Panc1 (cell line): ENCODE measurements around the gene TCF20. TPM values are rescaled to one million over a fixed set of nuclear protein-coding genes. Genes with fewer than 3 reads are reported as not detected.

ENCODE experiments used
- ATAC-seq: fragments of 200-7000 bp; cut with Tn5 transposase; 2 replicates; pipeline ENCODE4 v1.9.1; 2020; ENCODE audit warnings: mild to moderate bottlenecking, moderate library complexity
- BruUV-seq: library from RNA; stranded (reverse); fragments of 400-500 nt; replicated peaks from 2 replicates; lab custom pipeline; 2021; lab: Mats Ljungman, UMichigan
- CTCF ChIA-PET: fragments of 300-600 bp; sonication (Branson Sonifier 250); formaldehyde crosslinking; loops from one replicate; lab custom pipeline; 2022; ENCODE audit warnings: antibody characterized with exemption; lab: Charles Lee
- POLR2A ChIA-PET: fragments of 300-600 bp; sonication (Branson Sonifier 250); formaldehyde crosslinking; loops from one replicate; lab custom pipeline; 2022; ENCODE audit warnings: antibody characterized with exemption; lab: Charles Lee
- DNase-seq: peaks from one replicate; pipeline ENCODE4 v3.0.0-alpha.2; 2010; ENCODE audit warnings: low read depth, low spot score
- H3K27ac ChIP-seq: 2 replicates; pipeline ENCODE4 v1.5.1; 2011; ENCODE audit warnings: mild to moderate bottlenecking, low read length, inconsistent platforms
- H3K27me3 ChIP-seq: fragments of 200-500 bp; sonication (Bioruptor generic); 2 replicates; pipeline ENCODE4 v1.6.0; 2014; ENCODE audit warnings: low read length, inconsistent platforms; ENCODE audit not compliant: control insufficient read depth, insufficient read depth
- H3K36me3 ChIP-seq: fragments of 200-500 bp; sonication (Bioruptor generic); 2 replicates; pipeline ENCODE4 v1.5.1; 2014; ENCODE audit warnings: inconsistent platforms, mild to moderate bottlenecking, low read length, moderate library complexity; ENCODE audit not compliant: control insufficient read depth, insufficient read depth
- H3K4me1 ChIP-seq: 2 replicates; pipeline ENCODE4 v1.5.1; 2011; ENCODE audit warnings: inconsistent platforms, mild to moderate bottlenecking, low read length, moderate library complexity; ENCODE audit not compliant: control insufficient read depth, insufficient read depth
- H3K4me3 ChIP-seq, 2 experiments: 2 replicates each; pipeline ENCODE4 v1.5.1; 2011 to 2012; ENCODE audit warnings: low read depth in 2 of 2, low read length in 2 of 2, mild to moderate bottlenecking in 2 of 2, inconsistent platforms in 1 of 2, moderate library complexity in 1 of 2
- H3K9me3 ChIP-seq: fragments of 200-500 bp; sonication (Bioruptor generic); 2 replicates; pipeline ENCODE4 v1.5.1; 2014; ENCODE audit warnings: low read depth, mild to moderate bottlenecking, inconsistent platforms, low read length, moderate library complexity; ENCODE audit not compliant: control insufficient read depth, insufficient read depth
- POLR2AphosphoS5 ChIP-seq: IDR thresholded peaks from 2 replicates; pipeline ENCODE4 v1.6.1; 2012; ENCODE audit warnings: mild to moderate bottlenecking, low read depth, low read length, moderate library complexity
- SIN3A ChIP-seq: IDR thresholded peaks from 2 replicates; pipeline ENCODE4 v1.6.1; 2012; ENCODE audit warnings: low read depth, mild to moderate bottlenecking, low read length, moderate library complexity, borderline replicate concordance; ENCODE audit not compliant: insufficient read depth
- TCF7L2 ChIP-seq: IDR thresholded peaks from 2 replicates; pipeline ENCODE4 v1.6.1; 2011; ENCODE audit warnings: mild to moderate bottlenecking, low read depth, low read length, inconsistent platforms
- in situ Hi-C: cut with HindIII; loops from 2 replicates; pipeline ENCODE4 v1.10.0; 2016; ENCODE audit warnings: low sequenced_read_pairs, low pct_unique_long_range_greater_than_20kb
- intact Hi-C: fragments of 100-400 bp; cut with micrococcal nuclease; formaldehyde crosslinking; loops from one replicate; pipeline ENCODE4 v1.10.0; 2022; ENCODE audit not compliant: unreplicated experiment
- total RNA-seq: library from RNA; stranded (reverse); gene quantifications from one replicate; pipeline ENCODE4 v1.2.1, GENCODE V29; 2021; ENCODE audit not compliant: unreplicated experiment
- TF ChIP-seq, protein P1 (sequence below): fragments of 450-650 bp; IDR thresholded peaks from 2 replicates; pipeline ENCODE4 v1.5.1; 2017; ENCODE audit warnings: mild to moderate bottlenecking
- TF ChIP-seq, protein P2 (sequence below), 2 experiments: IDR thresholded peaks; 2 replicates each; pipeline ENCODE4 v1.6.1; 2011 to 2012; ENCODE audit warnings: low read depth in 2 of 2, control low read depth in 1 of 2, low read length in 1 of 2, mild to moderate bottlenecking in 1 of 2, moderate library complexity in 1 of 2; ENCODE audit not compliant: insufficient read depth in 1 of 2

TCF20 gene
- total RNA-seq, 1 experiment from 2014 or later, result 79.8 TPM

DNA sequence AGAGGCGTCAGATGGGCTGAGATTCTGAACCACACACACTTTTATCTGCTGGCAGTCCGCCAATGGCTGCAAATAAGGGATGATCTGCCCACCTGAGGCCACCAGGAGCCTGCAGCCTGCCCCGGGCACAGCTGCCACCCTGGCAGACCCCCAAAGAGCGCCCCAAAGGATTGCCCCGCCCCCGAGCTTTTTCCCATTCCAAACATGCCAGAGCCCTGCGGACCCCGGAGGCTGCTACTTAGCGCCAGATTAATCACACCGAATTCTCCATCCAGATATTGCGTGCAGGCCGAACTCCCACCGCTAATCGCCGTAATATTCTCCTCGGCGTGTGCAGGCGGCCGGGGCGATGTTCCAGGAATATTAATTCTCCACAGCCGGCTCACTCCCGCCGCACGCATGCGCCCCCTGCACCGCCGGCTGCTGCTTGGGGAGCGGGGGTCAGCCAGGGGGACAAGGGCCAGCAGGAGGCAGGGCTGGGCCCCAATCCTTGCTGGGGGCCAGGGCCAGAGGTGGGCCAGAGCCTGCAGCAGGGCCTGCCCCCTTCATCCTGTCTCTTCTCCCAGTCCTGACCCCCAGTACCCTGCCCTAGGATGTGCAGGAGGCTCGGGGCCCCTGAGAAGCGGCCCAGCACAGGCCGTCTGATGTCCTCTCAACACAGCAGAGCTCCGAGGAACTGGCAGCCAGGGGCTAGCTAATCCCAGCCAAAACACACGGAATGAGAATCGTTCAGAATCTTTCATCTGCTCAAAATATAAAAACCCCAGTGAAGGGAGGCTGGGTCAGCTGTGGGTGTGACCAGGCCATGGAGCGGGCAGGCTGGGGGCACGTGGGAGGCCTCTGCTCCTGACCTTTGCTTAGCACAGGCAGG, 19.5 kb upstream of the TCF20 start:
- BruUV-seq, result no TSS peak
- ATAC-seq (no peak), DNase-seq (no peak)
- Histone ChIP-seq H3K27ac (no peak overlapping the region), H3K27me3 (no peaks in the 10 kb centered on the region), H3K4me3 (no peak overlapping the region), H3K36me3 (no peaks in the 10 kb centered on the region), H3K9me3 (no peaks in the 10 kb centered on the region), H3K4me1 (no peaks in the 10 kb centered on the region)
- CTCF ChIA-PET, result no interaction called here
- POLR2A ChIA-PET, result no interaction called here
- TF ChIP-seq POLR2AphosphoS5 (no peak), TCF7L2 (no peak), SIN3A (no peak)
- in situ Hi-C loops (no loop called here), intact Hi-C loops (no loop called here)

GRCh38 chr22:42288791-42289190, 18.3 kb upstream of the TCF20 start:
- no peaks in the 10 kb centered on the region for H3K9me3 ChIP-seq
- TF ChIP-seq POLR2AphosphoS5, result no peak
- TF ChIP-seq TCF7L2, result no peak
- no peak for TF ChIP-seq SIN3A
- TF ChIP-seq, protein P1, sequence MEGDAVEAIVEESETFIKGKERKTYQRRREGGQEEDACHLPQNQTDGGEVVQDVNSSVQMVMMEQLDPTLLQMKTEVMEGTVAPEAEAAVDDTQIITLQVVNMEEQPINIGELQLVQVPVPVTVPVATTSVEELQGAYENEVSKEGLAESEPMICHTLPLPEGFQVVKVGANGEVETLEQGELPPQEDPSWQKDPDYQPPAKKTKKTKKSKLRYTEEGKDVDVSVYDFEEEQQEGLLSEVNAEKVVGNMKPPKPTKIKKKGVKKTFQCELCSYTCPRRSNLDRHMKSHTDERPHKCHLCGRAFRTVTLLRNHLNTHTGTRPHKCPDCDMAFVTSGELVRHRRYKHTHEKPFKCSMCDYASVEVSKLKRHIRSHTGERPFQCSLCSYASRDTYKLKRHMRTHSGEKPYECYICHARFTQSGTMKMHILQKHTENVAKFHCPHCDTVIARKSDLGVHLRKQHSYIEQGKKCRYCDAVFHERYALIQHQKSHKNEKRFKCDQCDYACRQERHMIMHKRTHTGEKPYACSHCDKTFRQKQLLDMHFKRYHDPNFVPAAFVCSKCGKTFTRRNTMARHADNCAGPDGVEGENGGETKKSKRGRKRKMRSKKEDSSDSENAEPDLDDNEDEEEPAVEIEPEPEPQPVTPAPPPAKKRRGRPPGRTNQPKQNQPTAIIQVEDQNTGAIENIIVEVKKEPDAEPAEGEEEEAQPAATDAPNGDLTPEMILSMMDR, result no peak
- TF ChIP-seq, protein P2, sequence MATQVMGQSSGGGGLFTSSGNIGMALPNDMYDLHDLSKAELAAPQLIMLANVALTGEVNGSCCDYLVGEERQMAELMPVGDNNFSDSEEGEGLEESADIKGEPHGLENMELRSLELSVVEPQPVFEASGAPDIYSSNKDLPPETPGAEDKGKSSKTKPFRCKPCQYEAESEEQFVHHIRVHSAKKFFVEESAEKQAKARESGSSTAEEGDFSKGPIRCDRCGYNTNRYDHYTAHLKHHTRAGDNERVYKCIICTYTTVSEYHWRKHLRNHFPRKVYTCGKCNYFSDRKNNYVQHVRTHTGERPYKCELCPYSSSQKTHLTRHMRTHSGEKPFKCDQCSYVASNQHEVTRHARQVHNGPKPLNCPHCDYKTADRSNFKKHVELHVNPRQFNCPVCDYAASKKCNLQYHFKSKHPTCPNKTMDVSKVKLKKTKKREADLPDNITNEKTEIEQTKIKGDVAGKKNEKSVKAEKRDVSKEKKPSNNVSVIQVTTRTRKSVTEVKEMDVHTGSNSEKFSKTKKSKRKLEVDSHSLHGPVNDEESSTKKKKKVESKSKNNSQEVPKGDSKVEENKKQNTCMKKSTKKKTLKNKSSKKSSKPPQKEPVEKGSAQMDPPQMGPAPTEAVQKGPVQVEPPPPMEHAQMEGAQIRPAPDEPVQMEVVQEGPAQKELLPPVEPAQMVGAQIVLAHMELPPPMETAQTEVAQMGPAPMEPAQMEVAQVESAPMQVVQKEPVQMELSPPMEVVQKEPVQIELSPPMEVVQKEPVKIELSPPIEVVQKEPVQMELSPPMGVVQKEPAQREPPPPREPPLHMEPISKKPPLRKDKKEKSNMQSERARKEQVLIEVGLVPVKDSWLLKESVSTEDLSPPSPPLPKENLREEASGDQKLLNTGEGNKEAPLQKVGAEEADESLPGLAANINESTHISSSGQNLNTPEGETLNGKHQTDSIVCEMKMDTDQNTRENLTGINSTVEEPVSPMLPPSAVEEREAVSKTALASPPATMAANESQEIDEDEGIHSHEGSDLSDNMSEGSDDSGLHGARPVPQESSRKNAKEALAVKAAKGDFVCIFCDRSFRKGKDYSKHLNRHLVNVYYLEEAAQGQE (IDR thresholded peaks at IDR 0.05; ENCODE audit: insufficient read depth in 1 of 2, low read depth in 2 of 2, low read length in 1 of 2), result no peak
- in situ Hi-C loops (no loop called here), intact Hi-C loops (no loop called here)
- ATAC-seq (no peak), DNase-seq (no peak)
- H3K27me3 ChIP-seq, result no peaks in the 10 kb centered on the region
- CTCF ChIA-PET, result no interaction called here
- BruUV-seq, result no TSS peak
- POLR2A ChIA-PET, result no interaction called here
- H3K27ac ChIP-seq, result no peak overlapping the region
- no peak overlapping the region for H3K4me3 ChIP-seq
- no peaks in the 10 kb centered on the region for H3K36me3 ChIP-seq
- H3K4me1 ChIP-seq, result no peaks in the 10 kb centered on the region
